ENCODE results near the gene ATP6V0C. TPM values are rescaled to one million over a fixed set of nuclear protein-coding genes. Genes with fewer than 3 reads are reported as not detected.

Gene ATP6V0C
- total and polyA plus RNA-seq, 2 experiments from 2014 or later: 81.4 to 375 TPM

- H3K36me3 ChIP-seq (replicated peaks; ENCODE audit: insufficient read depth, low read depth): no peaks in the 10 kb centered on the region
- H3K9me2 ChIP-seq (replicated peaks; ENCODE audit: insufficient read depth): no peaks in the 10 kb centered on the region
- peaks cover 17% of the 10 kb centered on the region for H3K79me2 ChIP-seq
- no peaks in the 10 kb centered on the region for H3K27me3 ChIP-seq
- H2AFZ ChIP-seq: no peak overlapping the region
- TF ChIP-seq EZH2 (IDR thresholded peaks at IDR 0.05; ENCODE audit: borderline replicate concordance): no peak
- no peak for TF ChIP-seq CTCF (IDR thresholded peaks at IDR 0.05; ENCODE audit: poor library complexity)
- TF ChIP-seq EZH2phosphoT487 (IDR thresholded peaks at IDR 0.05; ENCODE audit: low read depth, severe bottlenecking, unreplicated experiment): no peak
- H3K4me1 ChIP-seq (ENCODE audit: insufficient read depth): peaks cover 21% of the 10 kb centered on the region
- no peak overlapping the region for H3K27ac ChIP-seq
- no peaks in the 10 kb centered on the region for H3K9me3 ChIP-seq (ENCODE audit: low read depth)
- 96% methylated on average over 23 of the region's 24 CpGs for WGBS (ENCODE audit: low lambda C conversion rate, missing lambda C conversion rate)
- no peak overlapping the region for H3K4me3 ChIP-seq
- no peak overlapping the region for H3K4me2 ChIP-seq
- DNase-seq (ENCODE audit: low spot score): no peak
- peaks cover 5% of the 10 kb centered on the region for H4K20me1 ChIP-seq (ENCODE audit: insufficient read depth, poor library complexity, severe bottlenecking)
These were observed 14.0 kb downstream of the ATP6V0C start for GRCh38 chr16:2527784-2528100.

- Histone ChIP-seq H3K4me2 (no peak overlapping the region), H3K27ac (no peak overlapping the region), H3K36me3 (replicated peaks; ENCODE audit: insufficient read depth, low read depth) (no peaks in the 10 kb centered on the region), H4K20me1 (ENCODE audit: insufficient read depth, poor library complexity, severe bottlenecking) (peaks cover under 1% of the 10 kb centered on the region), H3K9me3 (ENCODE audit: low read depth) (no peaks in the 10 kb centered on the region), H3K4me1 (ENCODE audit: insufficient read depth) (peaks cover 21% of the 10 kb centered on the region), H2AFZ (no peak overlapping the region), H3K79me2 (peaks cover 11% of the 10 kb centered on the region), H3K4me3 (no peak overlapping the region), H3K9me2 (replicated peaks; ENCODE audit: insufficient read depth) (no peaks in the 10 kb centered on the region), H3K27me3 (no peaks in the 10 kb centered on the region)
- TF ChIP-seq EZH2 (IDR thresholded peaks at IDR 0.05; ENCODE audit: borderline replicate concordance) (no peak), EZH2phosphoT487 (IDR thresholded peaks at IDR 0.05; ENCODE audit: low read depth, severe bottlenecking, unreplicated experiment) (no peak), CTCF (IDR thresholded peaks at IDR 0.05; ENCODE audit: poor library complexity) (no peak)
- no peak for DNase-seq (ENCODE audit: low spot score)
- WGBS (ENCODE audit: low lambda C conversion rate, missing lambda C conversion rate): 97% methylated on average over 35 of the region's 36 CpGs
These were observed 14.7 kb downstream of the ATP6V0C start for GRCh38 chr16:2528161-2529060.

GRCh38 chr16:2529061-2529931 is 15.5 kb downstream of the ATP6V0C start:
- Histone ChIP-seq H3K4me2 (no peak overlapping the region), H3K27ac (no peak overlapping the region), H3K4me1 (ENCODE audit: insufficient read depth) (peaks cover 13% of the 10 kb centered on the region), H2AFZ (no peak overlapping the region), H3K9me2 (replicated peaks; ENCODE audit: insufficient read depth) (no peaks in the 10 kb centered on the region), H3K4me3 (no peak overlapping the region), H3K27me3 (no peaks in the 10 kb centered on the region), H4K20me1 (ENCODE audit: insufficient read depth, poor library complexity, severe bottlenecking) (no peaks in the 10 kb centered on the region), H3K9me3 (ENCODE audit: low read depth) (no peaks in the 10 kb centered on the region), H3K36me3 (replicated peaks; ENCODE audit: insufficient read depth, low read depth) (no peaks in the 10 kb centered on the region), H3K79me2 (peaks cover 7% of the 10 kb centered on the region)
- DNase-seq (ENCODE audit: low spot score): no peak
- 94% methylated on average over 31 of the region's 32 CpGs for WGBS (ENCODE audit: low lambda C conversion rate, missing lambda C conversion rate)
- TF ChIP-seq EZH2 (IDR thresholded peaks at IDR 0.05; ENCODE audit: borderline replicate concordance): no peak
- TF ChIP-seq EZH2phosphoT487 (IDR thresholded peaks at IDR 0.05; ENCODE audit: low read depth, severe bottlenecking, unreplicated experiment): no peak
